Activated CD8-positive, alpha-beta memory T cell treated with anti-CD3 and anti-CD28 coated beads for 1 hour (primary cell): ENCODE data around the gene TBL1Y.
"Not testable (repeated sequence)": the region's sequence is repeated elsewhere in the genome, so short reads cannot be mapped to it uniquely, and the experiment has no call there.

ENCODE experiments used
- DNase-seq, 2 donors: peaks; one replicate each; pipeline ENCODE4 v3.0.0-alpha.2; 2020; ENCODE audit warnings: low read depth in 1 of 2; ENCODE audit errors: extremely low read depth in 1 of 2

The TBL1Y gene

DNA sequence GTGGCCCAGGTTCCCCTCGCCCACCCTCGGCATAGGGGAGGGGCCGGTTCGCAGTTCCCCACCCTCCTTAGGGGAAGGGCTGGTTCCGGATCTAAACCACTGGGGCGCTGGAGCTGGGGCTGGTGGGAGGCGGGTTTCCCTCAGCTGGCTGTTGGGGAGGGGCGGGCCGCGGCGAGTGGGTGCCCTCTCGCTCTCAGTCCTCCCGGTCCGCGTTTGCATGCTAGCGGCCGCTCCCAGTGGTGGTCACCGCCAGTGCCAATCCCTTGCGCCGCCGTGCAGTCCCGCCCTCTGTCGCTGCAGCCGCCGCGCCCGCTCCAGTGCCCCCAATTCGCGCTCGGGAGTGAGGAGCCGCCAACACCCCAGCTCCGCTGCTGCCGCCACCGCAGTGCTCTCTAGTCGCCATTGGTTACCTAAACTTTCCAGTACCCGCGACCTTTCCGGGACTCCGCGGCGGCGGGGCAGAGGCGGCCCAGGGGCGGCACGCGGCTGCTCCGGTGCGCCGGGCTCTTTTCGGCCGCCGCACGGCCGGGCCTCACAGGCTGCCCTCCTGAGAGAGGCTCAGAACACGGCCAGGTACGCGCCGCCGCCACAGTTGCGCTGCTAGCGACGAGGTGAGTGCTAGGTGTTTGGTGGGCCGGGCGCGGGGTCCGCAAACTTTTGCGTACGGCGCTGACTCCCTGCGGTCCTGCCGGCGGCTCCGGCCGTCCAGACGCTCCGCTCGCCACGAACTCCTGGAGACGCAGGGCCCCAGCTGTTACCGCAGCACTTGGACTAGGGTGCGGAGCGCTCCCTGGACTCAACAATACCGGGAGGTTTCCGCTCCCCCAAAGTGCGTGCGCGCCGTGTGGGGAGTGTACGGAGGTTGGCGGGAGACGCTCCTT, at the start of gene TBL1Y:
Gene TBL1Y, plus strand, starts transcription at position 326 of the 881 bp plus-strand sequence. CDS start 114,388 bp downstream, outside the sequence.
- no peak for DNase-seq

DNA sequence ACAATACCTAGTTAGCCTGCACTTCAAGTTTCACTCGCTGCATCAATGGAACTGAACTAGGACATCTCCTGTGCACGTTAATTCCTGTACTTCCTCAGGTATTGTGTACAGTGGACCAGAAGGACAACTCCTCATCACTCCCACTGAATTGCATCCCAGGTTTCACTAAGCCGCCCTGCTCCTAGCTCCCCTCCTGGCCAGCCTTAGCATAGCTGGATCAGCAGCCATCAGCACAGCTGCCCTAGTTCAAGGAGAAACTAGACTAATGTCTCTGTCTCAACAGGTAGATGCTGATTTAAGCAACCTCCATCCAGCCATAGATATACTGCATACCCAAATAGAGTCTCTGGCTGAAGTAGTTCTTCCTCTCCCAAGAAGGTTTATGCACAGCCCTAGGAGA, 16.0 kb upstream of the TBL1Y start:
- no peak for DNase-seq

DNA sequence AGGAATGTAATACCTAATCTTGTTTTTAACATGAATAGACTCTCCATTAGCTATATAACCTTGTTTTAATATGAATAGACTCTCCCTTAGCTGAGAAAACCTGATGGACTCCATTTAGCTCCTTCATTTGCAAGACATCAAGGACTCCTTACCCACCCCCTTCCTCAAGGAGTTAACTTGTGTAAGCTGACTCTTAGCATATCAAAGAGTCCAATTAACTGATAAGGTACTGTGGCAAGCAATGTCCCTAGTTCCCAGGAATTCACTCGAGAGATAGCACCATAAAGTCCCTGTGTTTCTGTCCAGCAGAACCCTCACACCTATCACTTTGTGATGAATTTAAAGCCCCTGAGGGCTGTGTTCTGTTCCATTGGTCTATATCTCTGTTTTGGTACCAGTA, 15.3 kb upstream of the TBL1Y start:
- no peak for DNase-seq

DNA sequence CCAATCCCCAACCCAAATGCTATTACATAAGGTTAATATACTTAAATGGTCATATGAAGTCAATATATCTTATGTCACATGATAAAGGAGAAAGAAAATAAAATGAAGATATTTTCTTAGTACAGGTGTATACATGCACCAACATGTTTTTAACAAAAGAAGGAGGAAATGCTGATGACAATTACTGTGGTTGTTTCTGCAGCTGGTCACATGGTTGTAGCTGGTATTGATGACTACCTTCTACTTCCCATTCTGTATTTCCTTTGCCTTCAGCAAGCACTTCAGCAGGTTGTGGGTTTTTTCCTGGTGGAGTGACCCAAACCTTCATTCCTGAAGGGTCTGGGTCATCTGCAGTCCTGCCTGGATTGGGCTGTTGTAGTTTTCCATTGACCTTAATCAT, 8.4 kb upstream of the TBL1Y start:
- DNase-seq = not testable (repeated sequence)

GRCh38 chrY:6907591-6907990, 2.9 kb upstream of the TBL1Y start:
- no peak for DNase-seq

GRCh38 chrY:6908021-6908420, 2.5 kb upstream of the TBL1Y start:
- not testable (repeated sequence) for DNase-seq

- DNase-seq = no peak
Observed at GRCh38 chrY:6909118-6909521, 1.4 kb upstream of the TBL1Y start.

DNA sequence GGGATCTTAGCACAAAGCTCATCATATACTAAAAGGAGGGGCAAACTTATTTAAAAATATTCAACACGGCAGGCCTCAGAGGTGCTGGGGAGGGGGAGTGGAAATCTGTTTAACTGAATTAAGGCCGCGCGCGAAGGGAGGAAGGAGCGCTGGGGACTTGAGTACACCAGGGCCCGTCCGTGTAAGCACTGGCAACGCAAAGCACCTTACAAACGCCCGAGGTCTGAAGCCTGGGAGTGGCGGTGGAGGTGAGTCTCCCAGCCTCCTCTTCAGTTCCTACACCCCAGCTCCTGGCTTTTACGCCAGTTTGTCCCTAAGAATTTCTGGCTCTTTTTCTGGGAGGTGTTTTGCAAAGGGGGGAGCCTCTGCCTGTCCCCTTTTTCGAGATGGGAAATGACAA, 641 bp upstream of the TBL1Y start:
- DNase-seq = no peak

- DNase-seq = no peak
Observed at GRCh38 chrY:6911253-6911881, 870 bp downstream of the TBL1Y start, which contains the start of gene AMELY. Gene AMELY, minus strand, starts transcription at chrY:6911752. Its CDS starts 39,144 bp downstream, at chrY:6872608.

DNA sequence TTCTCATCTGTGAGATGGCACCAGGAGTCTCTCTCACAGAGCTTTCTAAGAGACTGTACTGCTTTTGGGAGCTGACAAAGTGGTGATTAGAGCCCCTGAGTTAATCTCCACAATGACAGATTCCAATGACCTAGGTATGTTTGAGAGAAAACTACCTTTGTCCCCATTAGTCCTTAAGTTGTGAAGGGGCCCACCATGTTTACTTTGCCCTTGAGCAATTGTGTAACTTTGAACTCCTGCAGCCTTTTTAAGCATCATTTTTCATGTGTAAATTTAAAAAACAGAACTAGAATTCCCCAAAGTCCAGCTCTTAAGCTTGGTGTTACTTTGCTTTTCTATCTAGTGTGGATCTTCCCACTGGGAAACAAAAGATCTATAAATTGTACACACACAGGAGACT, 2.9 kb downstream of the TBL1Y start:
- DNase-seq = no peak

DNA sequence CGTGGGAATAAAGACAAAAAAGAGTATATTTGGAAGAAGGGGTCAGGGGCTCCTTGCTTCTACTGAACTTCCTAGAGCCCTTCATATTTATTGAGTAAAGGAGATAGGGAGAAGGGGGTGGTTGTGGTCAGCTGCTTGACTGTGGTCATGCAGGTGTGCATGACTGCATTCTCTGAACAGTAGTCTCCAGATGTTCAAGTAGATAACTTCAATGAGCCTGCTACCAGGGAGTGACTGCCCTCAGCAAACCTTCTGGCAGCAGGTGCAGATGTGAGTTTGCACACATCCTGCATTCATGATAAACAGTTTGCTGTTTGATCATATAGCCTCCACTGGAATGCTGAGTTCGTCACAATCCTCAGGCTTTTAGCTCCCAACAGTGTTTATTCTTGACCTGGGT, 10.6 kb downstream of the TBL1Y start:
- DNase-seq = no peak

- no peak for DNase-seq
Observed at GRCh38 chrY:6928265-6928664, 17.8 kb downstream of the TBL1Y start.

GRCh38 chrY:6929237-6929636, 18.7 kb downstream of the TBL1Y start:
- DNase-seq = no peak

DNA sequence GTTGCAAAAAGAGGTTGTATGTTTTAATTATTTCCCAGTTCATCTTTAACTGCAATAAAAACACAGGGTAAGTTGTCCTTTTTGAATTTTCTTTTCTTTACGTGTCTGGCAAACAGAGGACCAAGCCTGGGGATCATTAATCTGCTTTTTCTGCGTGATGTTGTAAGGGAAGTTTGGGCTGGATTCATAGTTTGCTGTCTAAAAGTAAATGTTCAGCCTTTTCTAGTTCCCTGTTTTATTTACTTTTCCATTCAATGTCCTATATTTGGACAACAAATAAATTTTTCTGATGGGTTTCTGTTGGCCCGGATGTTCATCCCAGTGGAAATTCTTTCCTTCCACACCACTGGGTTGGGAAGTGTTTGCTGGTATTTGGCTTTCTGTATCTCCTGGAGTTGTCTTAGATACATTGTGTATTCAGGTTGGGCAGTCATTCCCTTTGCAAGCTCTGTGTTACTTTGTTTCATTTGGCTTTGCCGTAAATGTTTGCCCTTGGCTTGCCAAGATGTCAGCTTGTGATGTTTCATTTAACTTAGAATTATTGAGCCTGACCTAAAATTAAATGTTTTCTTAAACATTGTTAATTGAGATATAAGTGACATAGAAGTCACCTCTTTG, 21.4 kb downstream of the TBL1Y start:
- DNase-seq = no peak

DNA sequence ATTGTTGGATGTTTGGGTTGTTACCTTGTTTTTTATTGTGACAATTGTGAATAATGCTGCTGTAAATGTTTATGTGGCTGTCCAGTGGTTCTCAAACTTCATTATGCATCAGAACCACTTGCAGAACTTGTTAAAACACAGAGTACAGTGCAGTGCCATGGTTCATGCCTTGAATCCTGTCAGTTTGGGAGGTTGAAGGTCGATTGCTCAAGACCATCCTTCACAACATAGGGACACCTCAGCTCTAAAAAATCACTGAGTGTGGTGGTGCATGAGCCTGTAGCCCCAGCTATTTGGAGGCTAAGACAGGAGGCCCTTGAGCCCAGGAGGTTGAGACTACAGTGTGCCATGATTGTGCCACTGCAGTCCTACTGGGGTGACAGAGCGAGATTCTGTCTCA, 25.0 kb downstream of the TBL1Y start:
- DNase-seq = no peak

DNA sequence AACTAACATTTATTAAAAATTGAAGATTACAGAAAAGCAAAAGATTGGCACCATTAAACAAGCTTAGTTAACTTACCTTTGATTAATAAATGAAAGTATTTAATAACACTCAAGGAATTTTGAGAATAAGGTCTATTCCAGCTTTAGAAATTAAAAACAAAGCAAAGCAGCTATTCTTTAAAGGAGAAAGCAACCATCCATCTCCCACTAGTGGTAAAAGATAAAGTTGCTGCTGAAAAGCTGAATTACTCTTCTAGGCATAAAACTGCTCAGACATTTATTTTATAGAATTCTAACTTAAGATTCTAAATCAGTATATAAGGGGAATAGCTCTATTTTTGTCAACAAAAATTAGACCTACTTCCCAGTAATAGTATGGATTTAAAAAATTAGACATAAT, 37.2 kb downstream of the TBL1Y start:
- no peak for DNase-seq

GRCh38 chrY:6948378-6948777, 37.9 kb downstream of the TBL1Y start:
- no peak for DNase-seq

DNA sequence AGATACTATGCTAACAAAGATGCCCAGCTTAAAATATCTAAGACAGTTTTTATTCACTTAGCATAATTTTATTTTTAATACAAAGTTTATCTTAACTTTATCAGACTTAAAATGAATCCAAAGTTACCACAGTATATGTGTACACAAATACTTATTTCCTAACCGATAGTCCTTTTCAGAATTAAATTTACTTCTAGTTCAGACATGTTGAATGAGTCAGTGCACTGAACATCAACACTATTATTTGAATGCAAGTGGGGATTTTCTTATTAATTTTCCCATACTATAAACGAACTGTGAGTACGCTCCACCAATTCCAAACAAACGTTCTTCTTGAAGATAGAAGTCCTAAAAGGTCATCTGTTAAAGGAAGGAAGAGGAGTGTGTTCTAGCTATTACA, 39.5 kb downstream of the TBL1Y start:
- no peak for DNase-seq

DNA sequence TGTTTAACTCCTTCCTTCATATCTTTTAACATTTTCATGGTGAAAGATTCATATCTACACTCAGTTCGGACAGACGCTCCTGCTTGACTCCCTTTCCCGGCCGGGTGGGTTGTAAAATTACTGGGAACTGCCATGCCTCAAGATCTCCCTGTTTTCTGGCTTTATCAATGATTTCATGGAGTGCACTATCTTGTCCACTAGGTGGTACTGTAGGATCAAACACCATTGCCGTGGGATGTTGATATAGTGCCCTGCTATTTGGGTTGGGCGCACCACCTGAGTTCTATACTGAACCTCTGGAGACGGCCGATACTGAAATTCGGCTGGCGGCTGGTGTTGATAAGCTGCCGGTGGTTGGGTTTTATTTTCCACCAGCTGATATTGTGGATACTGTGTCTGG, 54.2 kb downstream of the TBL1Y start:
- peak in 1 of 2 donors; percentile 1 for DNase-seq

GRCh38 chrY:6966521-6966920, 56.0 kb downstream of the TBL1Y start:
- no peak for DNase-seq

DNA sequence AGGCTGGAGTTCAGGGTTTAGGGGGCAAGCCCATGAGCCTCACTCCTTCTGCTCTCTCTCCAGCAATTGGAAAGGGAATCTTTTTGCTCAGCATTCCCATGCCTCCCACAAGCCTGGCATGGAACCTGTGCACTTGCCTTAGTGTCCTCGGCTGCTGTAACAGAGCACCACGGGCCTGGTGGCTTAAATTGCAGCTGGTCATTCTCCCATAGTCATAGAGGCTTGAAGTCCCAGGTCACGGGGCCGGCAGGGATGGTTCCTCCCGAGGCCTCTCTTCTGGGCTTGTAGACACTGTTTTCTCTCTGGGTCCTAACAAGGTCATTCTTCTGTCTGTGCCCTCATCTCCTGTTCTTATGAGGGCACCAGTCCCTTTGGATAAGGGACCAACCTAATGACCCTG, 57.2 kb downstream of the TBL1Y start:
- DNase-seq = no peak

DNA sequence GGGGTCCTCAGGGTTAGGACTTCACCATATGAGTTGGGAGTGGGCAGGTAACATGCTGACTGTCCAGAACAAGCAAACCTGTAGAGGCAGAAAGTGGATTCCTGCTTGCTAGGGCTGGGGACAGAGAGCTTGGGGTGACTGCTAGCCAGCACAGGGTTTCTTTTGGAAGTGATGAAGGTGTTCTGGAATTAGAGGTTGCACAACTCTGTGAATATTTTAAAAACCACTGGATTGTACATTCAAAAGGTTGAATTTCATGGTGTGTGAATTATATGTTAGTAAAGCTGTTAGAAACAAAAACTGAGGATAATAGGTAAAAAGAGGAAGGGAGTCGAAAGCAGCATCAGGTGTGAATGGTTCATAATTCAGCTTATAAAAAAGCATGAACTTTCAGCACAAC, 57.7 kb downstream of the TBL1Y start:
- DNase-seq = no peak
